ENCODE measurements around the gene CCDC149. TPM values are rescaled to one million over a fixed set of nuclear protein-coding genes. Genes with fewer than 3 reads are reported as not detected.

Gene CCDC149
- total RNA-seq, 1 donor from 2014 or later: 7.4 TPM

DNA sequence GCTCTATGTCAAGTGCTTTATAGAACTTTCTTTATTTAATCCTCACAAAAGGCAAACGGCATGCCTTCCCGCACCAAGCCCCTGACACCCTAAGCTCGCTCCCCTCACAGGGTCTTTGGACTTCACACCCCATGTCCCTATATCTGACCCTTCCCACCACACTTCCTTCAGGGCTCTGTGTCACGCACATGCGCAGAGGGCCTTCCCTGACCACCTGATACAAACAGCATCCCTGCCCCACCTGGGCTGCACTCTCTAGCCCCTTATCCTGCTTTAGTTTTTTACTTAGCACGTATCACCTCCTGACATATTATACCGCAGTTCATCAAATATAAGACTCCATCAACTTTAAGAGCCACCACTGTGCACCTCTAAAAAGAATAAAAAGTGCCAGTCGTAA lies 67.7 kb downstream of the CCDC149 start:
- DNase-seq (ENCODE audit: low read depth in 2 of 2): no peak

- peak; percentile 88 to 99 for DNase-seq (ENCODE audit: low read depth in 2 of 2)
Observed at GRCh38 chr4:24843096-24843495, 69.7 kb downstream of the CCDC149 start.

DNA sequence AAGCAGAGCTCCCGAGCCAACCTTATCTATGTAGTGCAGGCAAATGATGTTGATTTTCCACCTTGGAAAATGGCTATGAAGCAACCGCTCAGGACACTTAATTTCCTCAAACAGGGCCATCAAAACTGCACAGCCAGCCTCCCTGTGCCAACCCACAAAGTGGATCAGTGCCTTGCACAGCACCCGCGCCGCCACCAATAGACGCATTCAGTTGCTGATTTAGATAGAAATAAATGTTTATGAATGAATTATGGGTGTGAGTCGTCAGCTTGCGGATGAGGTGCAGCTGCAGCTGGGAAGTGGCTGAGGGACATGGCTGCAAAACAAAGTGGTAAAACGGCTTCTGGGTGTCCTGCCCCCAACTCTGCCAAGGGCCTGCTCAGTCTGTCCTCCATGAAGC lies 70.5 kb downstream of the CCDC149 start:
- DNase-seq (ENCODE audit: low read depth in 2 of 2): peak in 1 of 2 donors; percentile 10

GRCh38 chr4:24840826-24841543 lies 71.9 kb downstream of the CCDC149 start:
- no peak for DNase-seq (ENCODE audit: low read depth in 2 of 2)

- no peak for DNase-seq (ENCODE audit: low read depth in 2 of 2)
Observed at GRCh38 chr4:24840362-24840761, 72.5 kb downstream of the CCDC149 start.

- DNase-seq (ENCODE audit: low read depth in 2 of 2): no peak
Observed at GRCh38 chr4:24837781-24838180, 75.1 kb downstream of the CCDC149 start.

- DNase-seq (ENCODE audit: low read depth in 2 of 2): no peak
Observed at GRCh38 chr4:24837336-24837735, 75.5 kb downstream of the CCDC149 start.

DNA sequence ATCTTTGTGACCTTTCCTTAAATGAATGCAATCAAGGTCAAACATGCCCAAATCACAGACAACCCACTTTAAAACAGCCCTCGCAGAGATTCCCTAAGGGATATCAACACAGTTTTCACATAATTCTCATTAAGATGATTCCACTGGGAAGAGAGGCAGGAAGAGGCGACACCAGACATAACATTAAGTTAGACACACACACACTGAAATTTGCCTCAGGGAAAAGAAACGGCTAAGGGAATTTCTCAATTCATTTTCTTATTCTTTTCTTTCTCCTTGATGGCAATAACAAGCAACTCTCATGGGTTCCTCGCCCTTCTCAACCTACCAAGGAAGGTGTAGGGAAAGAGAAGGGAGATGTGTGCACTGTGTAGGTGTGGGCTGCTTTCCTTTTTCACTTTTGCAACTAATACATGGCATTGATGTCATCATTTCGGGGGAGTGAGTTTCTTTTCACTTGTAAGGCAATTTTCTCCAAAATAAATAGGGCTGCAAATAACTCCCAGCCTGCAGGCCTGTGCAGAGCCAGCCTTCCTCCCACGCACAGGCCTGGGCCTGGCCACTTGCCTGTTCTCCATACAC lies 76.1 kb downstream of the CCDC149 start:
- DNase-seq (ENCODE audit: low read depth in 2 of 2): no peak

GRCh38 chr4:24835696-24836095 lies 77.1 kb downstream of the CCDC149 start:
- no peak for DNase-seq (ENCODE audit: low read depth in 2 of 2)

DNA sequence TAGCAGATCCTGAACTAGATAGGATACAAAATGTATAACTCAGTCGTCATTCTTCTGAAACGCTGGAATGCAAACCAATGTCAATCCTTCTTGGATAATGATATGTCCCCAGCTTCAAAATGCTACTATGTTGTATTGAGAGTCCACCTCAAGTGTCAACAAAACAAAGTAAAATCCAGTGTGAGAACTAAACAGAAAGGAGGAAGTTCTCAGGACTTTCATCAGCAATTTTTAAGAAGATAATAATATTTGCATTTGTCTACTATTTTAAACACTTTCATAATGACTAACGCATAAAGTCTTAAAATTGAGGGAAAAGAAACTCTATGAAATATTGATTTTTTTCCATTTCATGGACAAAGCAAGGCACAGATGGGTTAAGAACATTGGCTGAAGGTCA lies 81.2 kb downstream of the CCDC149 start:
- no peak for DNase-seq (ENCODE audit: low read depth in 2 of 2)

- DNase-seq (ENCODE audit: low read depth in 2 of 2): no peak
Observed at GRCh38 chr4:24824720-24825119, 88.1 kb downstream of the CCDC149 start.

- peak; percentile 32 to 61 for DNase-seq (ENCODE audit: low read depth in 2 of 2)
Observed at GRCh38 chr4:24820541-24820940, 92.3 kb downstream of the CCDC149 start.

GRCh38 chr4:24816797-24817196 lies 96.0 kb downstream of the CCDC149 start:
- DNase-seq (ENCODE audit: low read depth in 2 of 2): peak in 1 of 2 donors; percentile 24

- no peak for DNase-seq (ENCODE audit: low read depth in 2 of 2)
Observed at GRCh38 chr4:24813732-24814131, 99.1 kb downstream of the CCDC149 start.

GRCh38 chr4:24810871-24811631 lies 101.8 kb downstream of the CCDC149 start:
- no peak for DNase-seq (ENCODE audit: low read depth in 2 of 2)

DNA sequence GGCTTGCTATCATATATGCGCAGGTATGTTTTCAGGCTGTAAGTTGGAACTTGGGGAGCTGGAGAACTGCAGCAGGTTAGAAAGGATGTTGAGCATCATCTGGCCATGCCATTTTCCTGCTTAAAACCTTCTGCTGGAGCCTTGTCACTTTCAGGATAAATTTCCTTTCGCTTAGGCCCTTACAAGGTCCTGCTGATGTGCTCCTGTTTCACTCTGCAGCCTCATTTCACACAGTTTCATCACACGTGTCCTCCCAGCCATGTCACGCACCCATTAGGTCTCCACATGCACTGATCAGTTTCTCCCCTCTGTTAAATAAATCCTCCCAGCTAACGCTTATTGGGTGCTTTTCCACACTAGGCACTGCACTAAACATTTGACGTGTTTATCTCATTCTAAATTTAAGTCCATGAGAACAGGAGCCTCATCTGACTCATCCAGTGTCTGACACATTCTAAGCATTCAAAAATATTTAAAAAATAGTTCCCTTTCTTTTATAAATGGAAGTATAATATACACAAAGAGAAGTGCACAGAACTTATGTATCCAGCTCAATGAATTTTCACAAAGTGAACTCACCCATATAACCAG lies 102.9 kb downstream of the CCDC149 start:
- DNase-seq (ENCODE audit: low read depth in 2 of 2): no peak

- no peak for DNase-seq (ENCODE audit: low read depth in 2 of 2)
Observed at GRCh38 chr4:24809376-24809775, 103.5 kb downstream of the CCDC149 start.

- DNase-seq (ENCODE audit: low read depth in 2 of 2): no peak
Observed at GRCh38 chr4:24808955-24809354, 103.9 kb downstream of the CCDC149 start.

GRCh38 chr4:24808261-24808660 lies 104.6 kb downstream of the CCDC149 start:
- no peak for DNase-seq (ENCODE audit: low read depth in 2 of 2)

- DNase-seq (ENCODE audit: low read depth in 2 of 2): no peak
Observed at GRCh38 chr4:24807611-24808010, 105.2 kb downstream of the CCDC149 start.

DNA sequence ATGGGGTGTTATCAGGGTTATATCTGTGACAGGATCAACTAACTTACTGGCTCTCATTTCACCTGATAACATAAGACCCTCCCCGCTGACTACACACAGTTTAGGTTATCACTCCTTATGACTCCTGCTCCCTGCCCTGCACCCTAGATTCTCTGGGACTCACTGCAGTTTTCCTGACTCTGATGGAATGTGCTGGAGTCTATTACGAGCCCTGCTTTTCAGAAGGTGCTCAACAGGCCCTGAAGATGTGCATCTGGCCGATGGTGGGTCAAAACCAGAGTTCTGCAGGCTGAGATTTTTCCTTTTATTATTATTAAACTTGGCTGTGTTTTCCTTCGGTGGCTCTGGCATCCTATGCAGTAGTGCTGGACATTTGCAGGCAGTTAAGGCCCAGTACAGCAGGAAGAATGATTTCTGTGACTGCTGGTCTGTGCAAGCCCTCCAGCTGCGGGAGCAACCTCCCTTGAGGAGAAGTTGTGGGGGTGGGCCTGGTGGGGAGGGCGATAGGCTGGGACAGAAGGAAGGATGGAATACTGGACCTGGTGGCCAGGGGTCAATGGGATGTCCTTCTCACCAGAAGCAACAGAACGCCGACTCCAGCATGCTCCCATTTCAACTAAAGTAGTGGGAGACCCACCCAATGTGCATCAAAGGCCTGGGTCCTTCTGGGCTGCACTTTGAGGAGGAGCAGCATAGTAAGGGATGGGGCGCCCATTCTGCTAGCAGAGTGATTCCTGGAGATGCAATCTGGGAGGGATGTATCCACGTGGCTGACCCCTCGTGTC lies 106.4 kb downstream of the CCDC149 start:
- DNase-seq (ENCODE audit: low read depth in 2 of 2): no peak
